ENCODE data around the gene COL4A2.

Gene COL4A2

GRCh38 chr13:110557610-110558305 lies 250.7 kb downstream of the COL4A2 start:
- no peak for DNase-seq (ENCODE audit: low spot score)

- DNase-seq (ENCODE audit: low spot score), result no peak
Observed at GRCh38 chr13:110559429-110559943, 252.4 kb downstream of the COL4A2 start.

- no peak for DNase-seq (ENCODE audit: low spot score)
Observed at GRCh38 chr13:110559986-110560385, 252.9 kb downstream of the COL4A2 start.

DNA sequence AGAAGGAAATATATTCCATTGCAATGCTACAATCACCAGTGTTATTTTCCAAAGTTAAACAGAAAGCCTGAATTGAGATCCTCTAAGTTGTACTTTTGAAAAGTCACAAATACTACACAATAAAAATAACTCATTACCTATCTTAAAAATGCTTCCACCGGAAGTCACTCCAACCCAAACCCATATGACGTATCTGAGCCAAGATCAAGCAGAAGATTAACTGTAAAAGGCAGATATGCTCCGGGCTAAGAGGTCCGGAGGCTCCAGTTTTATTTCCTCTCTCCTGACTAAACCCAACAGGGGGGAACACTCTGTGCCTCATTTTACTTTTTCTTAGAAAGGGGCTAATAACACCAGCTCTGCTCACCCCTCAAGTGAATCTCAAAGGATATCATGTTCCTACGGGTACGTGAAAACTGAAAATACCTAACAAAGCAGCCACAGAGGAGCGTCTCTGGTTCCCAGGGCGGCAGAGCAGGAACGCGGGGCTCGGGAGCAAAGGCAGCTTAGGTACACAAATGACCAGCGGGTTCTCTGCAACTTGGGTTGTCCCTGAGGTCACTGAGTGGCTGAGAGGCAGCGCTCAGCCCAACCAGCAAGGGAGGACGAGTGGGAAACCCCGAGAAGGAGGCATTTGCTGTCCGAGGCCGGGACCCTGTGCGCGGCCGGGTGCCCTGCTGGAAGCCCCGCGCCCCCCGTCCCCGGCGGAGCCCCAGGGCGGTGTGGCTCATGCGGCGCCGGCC lies 253.7 kb downstream of the COL4A2 start:
- DNase-seq (ENCODE audit: low spot score), result peak; percentile 81

GRCh38 chr13:110561344-110562035 lies 254.4 kb downstream of the COL4A2 start, which contains the start of gene RAB20:
Gene RAB20 (minus strand): TSS chr13:110561722. CDS start chr13:110561519, 203 bp downstream.
- peak; percentile 93 for DNase-seq (ENCODE audit: low spot score)

GRCh38 chr13:110562036-110562597 lies 255.0 kb downstream of the COL4A2 start:
- no peak for DNase-seq (ENCODE audit: low spot score)
